Adipose tissue (tissue), 3 donors: Measurements from ENCODE around the gene TUBB. TPM values are rescaled to one million over a fixed set of nuclear protein-coding genes. Genes with fewer than 3 reads are reported as not detected.

Source experiments
- H3K27ac ChIP-seq: one replicate; pipeline ENCODE4 v1.5.1; 2013; ENCODE audit warnings: low read depth, low read length
- WGBS, 3 donors: extraction: QIAGEN DNeasy Blood & Tissue Kit; methylation state at CpG; one replicate each; pipeline ENCODE4 v1.1.7; 2013; 5-methylcytosine and 5-hydroxymethylcytosine counted together
- polyA plus RNA-seq, 3 donors: library from polyadenylated mRNA; stranded (reverse); fragments of 200-250 nt; gene quantifications; one replicate each; pipeline ENCODE4 v1.2.3, GENCODE V29; 2013
- donor health status: healthy with polysubstance abuse.
- donor health status: Bipolar disorder and iron deficiency.
- donor health status: healthy.

Gene TUBB
- polyA plus RNA-seq, 3 donors = 166 to 400 (median 269) TPM

GRCh38 chr6:30766461-30767157 is 46.5 kb downstream of the TUBB start:
- 64 to 90% (median 87%) methylated on average over 6 of the region's 6 CpGs for WGBS, 3 donors
- H3K27ac ChIP-seq = no peak overlapping the region

GRCh38 chr6:30767158-30767943 is 47.2 kb downstream of the TUBB start:
- no peak overlapping the region for H3K27ac ChIP-seq
- 86 to 98% (median 94%) methylated on average over 8 to 9 of the region's 9 CpGs for WGBS, 3 donors

- no peak overlapping the region for H3K27ac ChIP-seq
- WGBS, 3 donors = 100% methylated on average over 1 of the region's 1 CpG
These were observed 47.8 kb downstream of the TUBB start for GRCh38 chr6:30767944-30768301.

- WGBS, 3 donors = 93 to 100% (median 94%) methylated on average over 4 of the region's 4 CpGs
- H3K27ac ChIP-seq = no peak overlapping the region
These were observed 48.5 kb downstream of the TUBB start for GRCh38 chr6:30768634-30769087.

DNA sequence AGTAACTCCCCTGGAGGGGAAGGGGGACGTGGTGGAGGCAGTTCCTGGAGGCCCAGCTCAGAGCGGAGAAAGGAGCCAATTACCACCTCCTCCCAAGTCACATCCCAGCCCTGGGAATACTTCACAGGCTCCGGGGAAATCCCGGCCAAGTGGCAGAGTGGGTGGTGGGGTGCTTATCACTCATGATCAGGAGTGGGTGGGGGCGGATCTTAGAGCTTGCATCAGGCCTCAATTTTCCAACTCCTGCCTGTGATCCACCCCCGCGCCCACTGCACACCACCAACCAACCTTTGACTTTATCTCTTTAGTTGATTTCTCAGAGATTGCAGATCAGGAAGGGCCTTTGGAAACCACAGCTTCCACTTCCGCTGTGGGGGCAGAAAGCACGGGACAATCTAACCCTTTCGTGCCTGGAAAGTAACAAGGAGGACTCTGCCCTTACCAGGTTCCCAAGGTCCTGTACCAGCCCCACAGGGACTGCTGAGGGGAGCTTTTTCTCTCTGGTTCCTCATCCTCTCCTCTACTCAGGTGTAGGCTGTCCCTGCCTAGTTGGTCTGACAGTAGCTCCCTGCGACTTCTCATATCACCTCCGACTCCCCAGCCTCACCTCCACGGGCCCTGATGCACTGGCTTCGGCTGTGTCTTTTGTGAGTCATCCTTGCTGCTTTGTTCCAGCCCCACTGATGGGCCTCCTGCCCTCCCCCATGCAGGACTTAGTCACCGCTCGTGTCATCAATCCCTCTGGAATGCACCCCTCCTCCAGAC is 49.1 kb downstream of the TUBB start:
- no peak overlapping the region for H3K27ac ChIP-seq
- 18 to 50% (median 25%) methylated on average over 16 of the region's 16 CpGs for WGBS, 3 donors

DNA sequence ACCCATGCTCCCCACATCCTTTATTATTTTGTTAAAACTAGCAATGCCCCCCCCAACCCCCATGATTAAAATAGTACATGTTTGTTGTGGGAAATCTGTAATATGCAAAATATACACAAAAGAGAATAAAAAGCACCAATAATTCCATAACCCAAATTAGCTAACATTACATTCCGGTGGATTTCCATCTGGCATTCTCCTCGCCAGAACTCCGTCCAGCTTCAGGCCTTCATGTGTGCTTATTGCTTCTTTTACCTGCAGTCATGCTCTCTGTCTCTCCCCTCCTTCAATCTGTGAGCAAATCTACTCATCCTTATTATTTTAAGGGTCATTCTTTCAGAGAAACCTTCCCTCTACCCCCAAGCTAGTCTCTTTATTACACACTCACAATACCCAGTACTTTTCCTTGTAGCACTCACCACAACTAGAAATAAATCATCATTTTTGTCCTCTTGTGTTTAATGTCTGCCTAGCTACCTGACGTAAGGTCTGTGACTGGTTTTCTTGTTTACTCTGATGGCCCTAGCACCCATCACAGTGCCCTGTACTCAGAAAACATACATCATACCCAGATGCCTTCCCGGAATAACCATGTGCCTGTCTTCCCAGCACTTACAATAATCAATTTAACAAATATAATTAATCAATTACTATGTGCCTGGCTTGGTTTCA is 49.8 kb downstream of the TUBB start:
- WGBS, 3 donors = 65 to 74% (median 71%) methylated on average over 5 of the region's 5 CpGs
- H3K27ac ChIP-seq = no peak overlapping the region

DNA sequence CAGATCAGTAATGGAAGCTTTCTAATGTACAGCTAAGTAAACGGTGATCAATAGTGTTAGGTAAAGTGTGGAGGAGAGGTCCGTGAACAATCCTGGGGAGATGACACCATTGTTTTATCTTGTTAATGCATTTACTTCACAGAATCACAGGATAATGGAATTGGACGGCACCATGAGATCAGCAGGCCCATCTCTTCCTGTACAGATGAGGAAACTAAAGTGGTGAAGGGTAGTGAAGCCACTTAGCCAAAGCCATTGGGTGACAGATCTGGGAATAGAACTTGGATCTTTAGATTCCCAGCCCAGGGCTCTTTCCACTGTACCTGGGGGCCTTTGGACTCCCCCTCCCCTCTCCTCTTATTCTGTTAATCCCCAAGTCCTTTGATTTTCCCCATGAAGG is 50.4 kb downstream of the TUBB start:
- H3K27ac ChIP-seq = no peak overlapping the region
- WGBS, 3 donors = 80 to 93% (median 87%) methylated on average over 3 of the region's 3 CpGs

- no peak overlapping the region for H3K27ac ChIP-seq
- 67 to 87% (median 79%) methylated on average over 8 of the region's 8 CpGs for WGBS, 3 donors
These were observed 54.5 kb downstream of the TUBB start for GRCh38 chr6:30774701-30775100.

Other genes starting within 250 kb of the TUBB start
- gene HLA-E, start 230.8 kb upstream of the TUBB start, polyA plus RNA-seq = 100 to 1,000 TPM; 197 to 466 (median 363) TPM
- 10 to 100 TPM; 38.2 to 84.1 (median 47.2) TPM for gene GNL1, start 163.9 kb upstream of the TUBB start, polyA plus RNA-seq
- 1 to 10 TPM; 4.0 to 6.2 (median 5.3) TPM for gene PRR3, start 163.1 kb upstream of the TUBB start, polyA plus RNA-seq
- 10 to 100 TPM; 18.3 to 46.5 (median 24.6) TPM for gene ABCF1, start 148.9 kb upstream of the TUBB start, polyA plus RNA-seq
- 10 to 100 TPM; 11.6 to 27.4 (median 18.1) TPM for gene PPP1R10, start 103.1 kb upstream of the TUBB start, polyA plus RNA-seq
- 10 to 100 TPM; 69.1 to 88.1 (median 77.1) TPM for gene MRPS18B, start 102.5 kb upstream of the TUBB start, polyA plus RNA-seq
- 1 to 10 TPM; 2.5 to 5.1 (median 4.9) TPM for gene ATAT1, start 93.5 kb upstream of the TUBB start, polyA plus RNA-seq
- gene C6orf136, start 73.2 kb upstream of the TUBB start, polyA plus RNA-seq = 10 to 100 TPM in 2 of 3 donors, 1 to 10 TPM in 1; 8.8 to 13.2 (median 10.2) TPM
- 10 to 100 TPM; 16.8 to 22.3 (median 19.7) TPM for gene DHX16, start 47.3 kb upstream of the TUBB start, polyA plus RNA-seq
- gene PPP1R18, start 33.7 kb upstream of the TUBB start, polyA plus RNA-seq = 100 to 1,000 TPM in 1 of 3 donors, 10 to 100 TPM in 1, 1 to 10 TPM in 1; 10.0 to 102 (median 75.8) TPM
- 1 to 10 TPM; 6.7 to 8.1 (median 7.5) TPM for gene NRM, start 29.4 kb upstream of the TUBB start, polyA plus RNA-seq
- gene MDC1, start 3.1 kb upstream of the TUBB start, polyA plus RNA-seq = 10 to 100 TPM in 1 of 3 donors, 1 to 10 TPM in 2; 7.4 to 12.7 (median 7.8) TPM
- gene FLOT1, start 22.3 kb downstream of the TUBB start, polyA plus RNA-seq = 100 to 1,000 TPM in 2 of 3 donors, 10 to 100 TPM in 1; 87.0 to 229 (median 221) TPM
- gene IER3, start 24.2 kb downstream of the TUBB start, polyA plus RNA-seq = 100 to 1,000 TPM in 1 of 3 donors, 10 to 100 TPM in 2; 41.6 to 402 (median 45.5) TPM
- 10 to 100 TPM; 24.2 to 83.5 (median 57.4) TPM for gene DDR1, start 164.2 kb downstream of the TUBB start, polyA plus RNA-seq
- 10 to 100 TPM; 15.5 to 35.9 (median 16.5) TPM for gene GTF2H4, start 187.9 kb downstream of the TUBB start, polyA plus RNA-seq
- gene VARS2, start 193.9 kb downstream of the TUBB start, polyA plus RNA-seq = 10 to 100 TPM; 14.2 to 25.3 (median 20.9) TPM
- 1 to 10 TPM in 1 of 3 donors, under 1 TPM in 1, not detected in 1; 0.42 to 6.6 TPM for gene SFTA2, start 211.8 kb downstream of the TUBB start, polyA plus RNA-seq
- 1 to 10 TPM in 2 of 3 donors, under 1 TPM in 1; 0.08 to 8.5 (median 2.7) TPM for gene MUCL3, start 220.6 kb downstream of the TUBB start, polyA plus RNA-seq